Neural progenitor cell (in vitro differentiated cells): ENCODE data around the gene EGFR. TPM values are rescaled to one million over a fixed set of nuclear protein-coding genes. Genes with fewer than 3 reads are reported as not detected.

Experiments
- DNase-seq: peaks from one replicate; pipeline ENCODE4 v3.0.0-alpha.2; 2016; ENCODE audit warnings: low spot score
- H2AFZ ChIP-seq: fragments of 200-600 bp; sonication (generic); replicated peaks from 2 replicates; pipeline ENCODE4 v1.6.1; 2016; ENCODE audit warnings: antibody characterized with exemption
- H3F3A ChIP-seq: fragments of 200-600 bp; sonication (generic); 2 replicates; pipeline ENCODE4 v1.6.1; 2016; ENCODE audit warnings: antibody characterized with exemption, low read depth
- H3K27ac ChIP-seq: fragments of 200-600 bp; sonication (generic); 2 replicates; pipeline ENCODE4 v1.5.1; 2016; ENCODE audit warnings: mild to moderate bottlenecking
- H3K27me3 ChIP-seq: fragments of 200-600 bp; sonication (generic); 2 replicates; pipeline ENCODE4 v1.6.1; 2016; ENCODE audit warnings: mild to moderate bottlenecking, moderate library complexity
- H3K36me3 ChIP-seq: fragments of 200-600 bp; sonication (generic); 2 replicates; pipeline ENCODE4 v1.5.1; 2016
- H3K4me1 ChIP-seq: fragments of 200-600 bp; sonication (generic); 2 replicates; pipeline ENCODE4 v1.6.1; 2016; ENCODE audit warnings: mixed run types
- H3K4me2 ChIP-seq: fragments of 200-600 bp; sonication (generic); 2 replicates; pipeline ENCODE4 v1.6.1; 2016
- H3K4me3 ChIP-seq: fragments of 200-600 bp; sonication (generic); 2 replicates; pipeline ENCODE4 v1.5.1; 2016
- H3K79me2 ChIP-seq: fragments of 200-600 bp; sonication (generic); 2 replicates; pipeline ENCODE4 v1.6.1; 2016; ENCODE audit warnings: low read depth
- H3K9ac ChIP-seq: fragments of 200-600 bp; sonication (generic); 2 replicates; pipeline ENCODE4 v1.6.1; 2016
- H3K9me3 ChIP-seq: fragments of 200-600 bp; sonication (generic); 2 replicates; pipeline ENCODE4 v1.5.1; 2016; ENCODE audit warnings: low read depth
- H4K20me1 ChIP-seq: fragments of 200-600 bp; sonication (generic); 2 replicates; pipeline ENCODE4 v1.6.1; 2016; ENCODE audit warnings: low read depth
- H3K27ac Mint-ChIP-seq: 3 replicates; pipeline ENCODE4 v1.8.0; 2021; ENCODE audit warnings: mixed read lengths
- H3K27me3 Mint-ChIP-seq: 2 replicates; pipeline ENCODE4 v1.8.0; 2022; ENCODE audit warnings: low read depth, mild to moderate bottlenecking, inconsistent platforms, moderate library complexity, mixed read lengths; ENCODE audit not compliant: insufficient read depth
- H3K36me3 Mint-ChIP-seq: 3 replicates; pipeline ENCODE4 v1.8.0; 2021; ENCODE audit warnings: mixed read lengths
- H3K4me1 Mint-ChIP-seq: 3 replicates; pipeline ENCODE4 v1.8.0; 2021; ENCODE audit warnings: mixed read lengths
- H3K4me3 Mint-ChIP-seq: 3 replicates; pipeline ENCODE4 v1.8.0; 2021; ENCODE audit warnings: mild to moderate bottlenecking, moderate library complexity, mixed read lengths
- H3K9me3 Mint-ChIP-seq: 3 replicates; pipeline ENCODE4 v1.8.0; 2020; ENCODE audit warnings: mixed read lengths
- EZH2 ChIP-seq: fragments of 200-600 bp; sonication (generic); IDR thresholded peaks from 2 replicates; pipeline ENCODE4 v1.6.1; 2017; ENCODE audit warnings: antibody characterized with exemption, mild to moderate bottlenecking, moderate library complexity
- EZH2phosphoT487 ChIP-seq: fragments of 200-600 bp; sonication (generic); IDR thresholded peaks from 2 replicates; pipeline ENCODE4 v1.6.1; 2017; ENCODE audit warnings: antibody characterized with exemption
- total RNA-seq: library from RNA; depleted of rRNA; stranded (reverse); fragments of >200 nt; gene quantifications from 2 replicates; pipeline ENCODE4 v1.2.3, GENCODE V29; 2015; ENCODE audit warnings: low replicate concordance
- TF ChIP-seq, protein P1 (sequence below): fragments of 200-600 bp; sonication (generic); IDR thresholded peaks from 2 replicates; pipeline ENCODE4 v1.5.1; 2017; ENCODE audit warnings: antibody characterized with exemption, mild to moderate bottlenecking

The EGFR gene
- total RNA-seq, 1 donor from 2014 or later: 4.6 TPM

DNA sequence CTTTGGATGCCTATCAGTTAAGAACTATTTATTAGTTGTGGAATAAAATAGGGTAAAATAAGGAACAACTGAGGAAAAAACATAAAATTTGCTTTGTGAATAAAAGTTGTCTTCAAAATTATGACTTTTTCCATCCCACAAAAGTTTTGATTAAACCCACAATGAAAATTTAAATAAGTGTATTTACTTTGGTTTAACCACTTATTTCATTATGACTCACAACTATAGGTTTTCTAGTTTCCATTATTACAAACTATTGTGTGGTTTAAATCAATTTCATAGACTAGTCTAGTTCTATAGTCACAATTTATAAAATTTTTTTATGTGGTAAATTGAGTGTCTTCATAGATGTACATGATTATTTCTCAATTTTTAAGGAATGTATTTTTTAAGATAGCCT lies 116.6 kb downstream of the EGFR start:
- H3K27ac ChIP-seq: no peak overlapping the region
- no peak overlapping the region for H3K4me3 ChIP-seq
- Mint-ChIP-seq H3K27ac (no peak overlapping the region), H3K27me3 (peaks cover 2% of the 10 kb centered on the region), H3K36me3 (peaks cover 1% of the 10 kb centered on the region), H3K9me3 (peaks cover 8% of the 10 kb centered on the region), H3K4me1 (peaks cover 35% of the 10 kb centered on the region), H3K4me3 (no peak overlapping the region)
- no peak overlapping the region for H2AFZ ChIP-seq
- H4K20me1 ChIP-seq: no peaks in the 10 kb centered on the region
- no peak overlapping the region for H3K9ac ChIP-seq
- no peak for DNase-seq
- no peaks in the 10 kb centered on the region for H3K9me3 ChIP-seq
- no peaks in the 10 kb centered on the region for H3K27me3 ChIP-seq
- peaks cover 10% of the 10 kb centered on the region for H3K4me1 ChIP-seq
- no peaks in the 10 kb centered on the region for H3K36me3 ChIP-seq
- H3F3A ChIP-seq: peaks cover 5% of the 10 kb centered on the region
- TF ChIP-seq EZH2phosphoT487: no peak
- no peak for TF ChIP-seq EZH2
- TF ChIP-seq, protein P1, sequence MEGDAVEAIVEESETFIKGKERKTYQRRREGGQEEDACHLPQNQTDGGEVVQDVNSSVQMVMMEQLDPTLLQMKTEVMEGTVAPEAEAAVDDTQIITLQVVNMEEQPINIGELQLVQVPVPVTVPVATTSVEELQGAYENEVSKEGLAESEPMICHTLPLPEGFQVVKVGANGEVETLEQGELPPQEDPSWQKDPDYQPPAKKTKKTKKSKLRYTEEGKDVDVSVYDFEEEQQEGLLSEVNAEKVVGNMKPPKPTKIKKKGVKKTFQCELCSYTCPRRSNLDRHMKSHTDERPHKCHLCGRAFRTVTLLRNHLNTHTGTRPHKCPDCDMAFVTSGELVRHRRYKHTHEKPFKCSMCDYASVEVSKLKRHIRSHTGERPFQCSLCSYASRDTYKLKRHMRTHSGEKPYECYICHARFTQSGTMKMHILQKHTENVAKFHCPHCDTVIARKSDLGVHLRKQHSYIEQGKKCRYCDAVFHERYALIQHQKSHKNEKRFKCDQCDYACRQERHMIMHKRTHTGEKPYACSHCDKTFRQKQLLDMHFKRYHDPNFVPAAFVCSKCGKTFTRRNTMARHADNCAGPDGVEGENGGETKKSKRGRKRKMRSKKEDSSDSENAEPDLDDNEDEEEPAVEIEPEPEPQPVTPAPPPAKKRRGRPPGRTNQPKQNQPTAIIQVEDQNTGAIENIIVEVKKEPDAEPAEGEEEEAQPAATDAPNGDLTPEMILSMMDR: no peak
- no peak overlapping the region for H3K4me2 ChIP-seq
- H3K79me2 ChIP-seq: no peaks in the 10 kb centered on the region

DNA sequence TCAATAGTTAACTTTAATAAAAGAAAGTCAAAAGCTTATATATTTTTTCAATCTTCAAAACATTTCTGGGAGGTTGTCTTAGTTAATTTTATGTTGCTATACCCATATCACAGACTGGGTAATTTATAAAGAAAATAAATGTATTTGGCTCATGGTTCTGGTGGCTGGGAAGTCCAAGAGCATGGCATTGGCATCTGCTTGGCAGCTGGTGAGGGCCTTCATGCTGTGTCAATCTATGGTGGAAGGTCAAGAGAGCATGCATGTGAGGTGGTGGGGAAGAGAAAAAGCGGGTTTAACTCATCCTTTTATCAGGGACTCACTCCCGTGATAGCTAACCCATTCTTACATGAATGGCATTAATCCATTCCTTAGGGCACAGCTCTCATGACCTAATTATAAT lies 119.8 kb downstream of the EGFR start:
- H3K4me3 Mint-ChIP-seq: no peak overlapping the region
- TF ChIP-seq EZH2phosphoT487 (no peak), EZH2 (no peak)
- TF ChIP-seq, protein P1: no peak

DNA sequence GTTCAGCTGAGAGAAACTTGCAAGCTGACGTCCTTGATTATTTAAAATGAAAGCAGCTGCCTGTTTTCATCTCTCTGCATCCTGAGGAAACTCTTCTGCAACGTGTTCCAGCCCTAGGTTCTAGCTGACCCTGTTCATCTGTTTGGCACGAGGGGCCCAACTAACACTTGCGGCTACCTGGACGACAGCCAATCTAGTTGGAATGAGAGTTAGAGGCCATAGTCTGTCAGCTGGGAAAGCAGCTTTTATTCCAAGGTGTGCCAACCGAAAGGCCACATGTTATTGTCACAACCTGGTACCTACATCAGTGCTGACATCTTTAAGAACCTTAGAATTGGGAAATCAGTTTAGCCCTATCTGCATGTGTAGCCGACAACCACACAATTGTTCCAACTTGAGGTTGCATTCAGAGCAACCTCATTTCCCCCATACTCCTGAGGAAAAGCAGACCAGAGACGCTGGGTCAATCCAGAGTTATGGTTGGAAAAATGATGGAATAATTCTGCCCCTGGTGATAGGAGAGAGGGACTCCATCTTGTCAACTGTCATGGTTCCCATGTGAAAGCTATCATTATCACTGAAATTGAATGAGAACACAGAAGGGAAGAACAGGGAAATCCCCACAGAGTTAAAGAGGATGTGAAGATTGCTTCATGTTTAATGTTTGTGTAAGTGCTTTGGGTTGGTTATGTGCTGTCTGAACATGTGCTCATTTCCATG lies 121.6 kb downstream of the EGFR start:
- no peak overlapping the region for H3K4me2 ChIP-seq
- H3K9me3 ChIP-seq: no peaks in the 10 kb centered on the region
- no peak overlapping the region for H3K27ac ChIP-seq
- H3K9me3 Mint-ChIP-seq: peaks cover 3% of the 10 kb centered on the region
- no peaks in the 10 kb centered on the region for H4K20me1 ChIP-seq
- H3F3A ChIP-seq: peaks cover 4% of the 10 kb centered on the region
- H3K27ac Mint-ChIP-seq: no peak overlapping the region
- H2AFZ ChIP-seq: no peak overlapping the region
- no peak for DNase-seq
- H3K36me3 ChIP-seq: no peaks in the 10 kb centered on the region
- H3K27me3 ChIP-seq: no peaks in the 10 kb centered on the region
- H3K4me1 ChIP-seq: no peaks in the 10 kb centered on the region
- H3K27me3 Mint-ChIP-seq: no peaks in the 10 kb centered on the region
- H3K9ac ChIP-seq: no peak overlapping the region
- H3K4me1 Mint-ChIP-seq: peaks cover 15% of the 10 kb centered on the region
- TF ChIP-seq EZH2phosphoT487 (no peak), EZH2 (no peak)
- TF ChIP-seq, protein P1: no peak
- H3K36me3 Mint-ChIP-seq: peaks cover 6% of the 10 kb centered on the region
- no peak overlapping the region for H3K4me3 ChIP-seq
- H3K79me2 ChIP-seq: no peaks in the 10 kb centered on the region
- no peak overlapping the region for H3K4me3 Mint-ChIP-seq

More for the DNA sequence above, 119.8 kb downstream of the EGFR start:
- H3K9ac ChIP-seq: no peak overlapping the region
- no peak overlapping the region for H3K4me3 ChIP-seq
- H3K27ac ChIP-seq: no peak overlapping the region
- no peak overlapping the region for H3K4me2 ChIP-seq
- Mint-ChIP-seq H3K4me1 (peaks cover 11% of the 10 kb centered on the region), H3K36me3 (peaks cover 5% of the 10 kb centered on the region), H3K9me3 (peaks cover 8% of the 10 kb centered on the region), H3K27me3 (peaks cover 2% of the 10 kb centered on the region), H3K27ac (no peak overlapping the region)
- H3K4me1 ChIP-seq: no peaks in the 10 kb centered on the region
- H3K36me3 ChIP-seq: no peaks in the 10 kb centered on the region
- H2AFZ ChIP-seq: no peak overlapping the region
- no peaks in the 10 kb centered on the region for H3K79me2 ChIP-seq
- DNase-seq: no peak
- no peaks in the 10 kb centered on the region for H4K20me1 ChIP-seq
- no peaks in the 10 kb centered on the region for H3K27me3 ChIP-seq
- H3K9me3 ChIP-seq: no peaks in the 10 kb centered on the region
- no peaks in the 10 kb centered on the region for H3F3A ChIP-seq
